OCI-LY7 (cell line): ENCODE measurements around the gene TK2. TPM values are rescaled to one million over a fixed set of nuclear protein-coding genes. Genes with fewer than 3 reads are reported as not detected.
"Not testable (repeated sequence)": the region's sequence is repeated elsewhere in the genome, so short reads cannot be mapped to it uniquely, and the experiment has no call there.

Source experiments
- BruUV-seq: library from RNA; stranded (reverse); fragments of 400-500 nt; replicated peaks from 2 replicates; lab custom pipeline; 2021; lab: Mats Ljungman, UMichigan
- CTCF ChIA-PET: fragments of 300-600 bp; sonication (Branson Sonifier 250); formaldehyde crosslinking; loops from one replicate; lab custom pipeline; 2022; ENCODE audit warnings: antibody characterized with exemption; ENCODE audit not compliant: unreplicated experiment; lab: Charles Lee
- POLR2A ChIA-PET: fragments of 300-600 bp; sonication (Branson Sonifier 250); formaldehyde crosslinking; loops from one replicate; lab custom pipeline; 2022; ENCODE audit warnings: antibody characterized with exemption; lab: Charles Lee
- DNase-seq: peaks from one replicate; pipeline ENCODE4 v3.0.0-alpha.2; 2015; ENCODE audit warnings: low spot score
- H2AFZ ChIP-seq: fragments of 200-600 bp; sonication (generic), shearing (Covaris generic); 2 replicates; pipeline ENCODE4 v1.6.1; 2014; ENCODE audit warnings: mild to moderate bottlenecking, antibody characterized with exemption, low read length, moderate library complexity
- H3K27ac ChIP-seq: fragments of 200-600 bp; sonication (generic); 2 replicates; pipeline ENCODE4 v1.5.1; 2014; ENCODE audit warnings: mixed run types, low read depth, mild to moderate bottlenecking, moderate library complexity, low read length, inconsistent platforms; ENCODE audit not compliant: poor library complexity, severe bottlenecking
- H3K36me3 ChIP-seq: fragments of 200-600 bp; sonication (generic); 2 replicates; pipeline ENCODE4 v1.6.1; 2014; ENCODE audit warnings: mild to moderate bottlenecking, antibody characterized with exemption, low read length, moderate library complexity, mixed read lengths; ENCODE audit not compliant: insufficient read depth
- H3K4me1 ChIP-seq: fragments of 200-600 bp; sonication (generic); 2 replicates; pipeline ENCODE4 v1.5.1; 2014; ENCODE audit warnings: mild to moderate bottlenecking, low read length; ENCODE audit not compliant: insufficient read depth, poor library complexity, severe bottlenecking
- H3K4me2 ChIP-seq: fragments of 200-600 bp; sonication (generic); 2 replicates; pipeline ENCODE4 v1.6.1; 2014; ENCODE audit warnings: mild to moderate bottlenecking, low read length
- H3K4me3 ChIP-seq: fragments of 200-600 bp; sonication (generic); 2 replicates; pipeline ENCODE4 v1.5.1; 2014; ENCODE audit warnings: mild to moderate bottlenecking, low read depth, low read length; ENCODE audit not compliant: poor library complexity, severe bottlenecking
- H3K79me2 ChIP-seq: fragments of 200-600 bp; sonication (generic); 2 replicates; pipeline ENCODE4 v1.6.1; 2016; ENCODE audit warnings: low read depth, mild to moderate bottlenecking, low read length, moderate library complexity, mixed read lengths; ENCODE audit not compliant: insufficient read depth
- H3K9me2 ChIP-seq: fragments of 200-600 bp; sonication (generic); 2 replicates; pipeline ENCODE4 v1.6.1; 2016; ENCODE audit warnings: mild to moderate bottlenecking, low read length, mixed read lengths; ENCODE audit not compliant: insufficient read depth
- H3K9me3 ChIP-seq: fragments of 200-600 bp; sonication (generic); 2 replicates; pipeline ENCODE4 v1.6.1; 2014; ENCODE audit warnings: mild to moderate bottlenecking, mixed run types, low read length, mixed read lengths
- H4K20me1 ChIP-seq: fragments of 200-600 bp; sonication (generic); 2 replicates; pipeline ENCODE4 v1.6.1; 2014; ENCODE audit warnings: mild to moderate bottlenecking, antibody characterized with exemption, low read length, moderate library complexity, mixed read lengths; ENCODE audit not compliant: insufficient read depth
- CTCF ChIP-seq: fragments of 200-600 bp; sonication (generic); conservative IDR thresholded peaks from 2 replicates; pipeline ENCODE4 v1.5.1; 2014; ENCODE audit warnings: mild to moderate bottlenecking, antibody characterized with exemption, low read length, moderate library complexity, mixed read lengths
- EZH2phosphoT487 ChIP-seq: fragments of 200-600 bp; sonication (generic); IDR thresholded peaks from 2 replicates; pipeline ENCODE4 v1.6.1; 2018; ENCODE audit warnings: low read depth, borderline replicate concordance, mild to moderate bottlenecking, mixed run types, antibody characterized with exemption, low read length, moderate library complexity, mixed read lengths
- intact Hi-C: fragments of 100-400 bp; cut with micrococcal nuclease; formaldehyde crosslinking; loops from one replicate; pipeline ENCODE4 v1.10.0; 2022; ENCODE audit not compliant: unreplicated experiment
- total RNA-seq, 2 experiments: library from RNA; depleted of rRNA in 1 of 2; stranded (reverse); fragments of >200 nt in 1 of 2; shearing (Covaris generic) in 1 of 2; gene quantifications; 2 replicates each; pipeline ENCODE4 v1.2.3, GENCODE V29; 2014 to 2022

TK2 gene
- total RNA-seq, 2 experiments from 2014 or later = 0.06 to 1.9 TPM

DNA sequence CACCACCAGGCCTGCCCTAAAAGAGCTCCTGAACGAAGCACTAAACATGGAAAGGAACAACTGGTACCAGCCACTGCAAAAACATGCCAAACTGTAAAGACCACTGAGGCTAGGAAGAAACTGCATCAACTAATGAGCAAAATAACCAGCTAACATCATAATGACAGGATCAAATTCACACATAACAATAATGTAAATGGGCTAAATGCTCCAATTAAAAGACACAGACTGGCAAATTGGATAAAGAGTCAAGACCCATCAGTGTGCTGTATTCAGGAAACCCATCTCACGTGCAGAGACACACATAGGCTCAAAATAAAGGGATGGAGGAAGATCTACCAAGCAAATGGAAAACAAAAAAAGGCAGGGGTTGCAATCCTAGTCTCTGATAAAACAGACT, 52.0 kb downstream of the TK2 start:
- H3K4me2 ChIP-seq, CTCF ChIA-PET, H4K20me1 ChIP-seq, BruUV-seq, H2AFZ ChIP-seq, H3K9me2 ChIP-seq, intact Hi-C loops, H3K4me3 ChIP-seq, H3K9me3 ChIP-seq, H3K36me3 ChIP-seq, DNase-seq, H3K79me2 ChIP-seq, H3K27ac ChIP-seq, POLR2A ChIA-PET, H3K4me1 ChIP-seq: not testable (repeated sequence)

DNA sequence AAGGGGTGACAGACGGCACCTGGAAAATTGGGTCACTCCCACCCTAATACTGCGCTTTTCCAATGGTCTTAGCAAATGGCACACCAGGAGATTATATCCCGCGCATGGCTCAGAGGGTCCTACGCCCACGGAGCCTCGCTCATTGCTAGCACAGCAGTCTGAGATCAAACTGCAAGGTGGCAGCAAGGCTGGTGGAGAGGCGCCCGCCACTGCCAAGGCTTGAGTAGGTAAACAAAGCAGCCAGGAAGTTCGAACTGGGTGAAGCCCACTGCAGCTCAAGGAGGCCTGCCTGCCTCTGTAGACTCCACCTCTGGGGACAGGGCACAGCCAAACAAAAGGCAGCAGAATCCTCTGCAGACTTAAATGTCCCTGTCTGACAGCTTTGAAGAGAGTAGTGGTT, 53.7 kb downstream of the TK2 start:
- CTCF ChIA-PET, DNase-seq, H4K20me1 ChIP-seq, H3K4me3 ChIP-seq, H3K36me3 ChIP-seq, intact Hi-C loops, H3K4me1 ChIP-seq, H3K4me2 ChIP-seq, H2AFZ ChIP-seq, POLR2A ChIA-PET, BruUV-seq, H3K9me3 ChIP-seq, H3K9me2 ChIP-seq, H3K79me2 ChIP-seq, H3K27ac ChIP-seq: not testable (repeated sequence)

DNA sequence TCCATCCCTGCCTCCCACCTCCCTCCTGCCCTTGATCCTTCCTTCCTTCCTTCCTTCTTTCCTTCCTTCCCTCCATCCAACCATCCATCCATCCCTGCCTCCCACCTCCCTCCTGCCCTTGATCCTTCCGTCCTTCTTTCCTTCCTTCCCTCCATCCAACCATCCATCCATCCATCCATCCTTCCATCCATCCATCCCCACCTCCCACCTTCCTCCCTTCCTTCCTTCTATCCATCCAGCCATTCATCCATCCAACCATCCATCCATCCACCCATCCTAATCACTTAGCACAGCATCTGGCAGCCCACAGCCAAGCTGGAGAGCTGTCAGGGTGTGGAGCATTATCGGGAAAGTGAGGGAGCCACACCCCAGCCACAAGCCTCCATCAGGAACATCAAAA, 54.5 kb downstream of the TK2 start:
- POLR2A ChIA-PET = no interaction called here
- no peak overlapping the region for H2AFZ ChIP-seq

More for the DNA sequence above, 54.5 kb downstream of the TK2 start:
- Histone ChIP-seq H3K27ac (no peak overlapping the region), H3K9me3 (no peaks in the 10 kb centered on the region), H3K4me3 (no peak overlapping the region), H3K4me1 (no peaks in the 10 kb centered on the region), H4K20me1 (no peaks in the 10 kb centered on the region), H3K79me2 (no peaks in the 10 kb centered on the region), H3K36me3 (no peaks in the 10 kb centered on the region), H3K9me2 (no peaks in the 10 kb centered on the region), H3K4me2 (no peak overlapping the region)
- TF ChIP-seq EZH2phosphoT487 (no peak), CTCF (no peak)
- intact Hi-C loops = no loop called here
- CTCF ChIA-PET = no interaction called here
- BruUV-seq = no TSS peak
- no peak for DNase-seq
